NCI-H748 (cell line): ENCODE measurements around the gene AMFR.

Source experiments
- DNase-seq: peaks from one replicate; lab custom pipeline; 2025; ENCODE audit not compliant: unreplicated experiment; lab: John Stamatoyannopoulos, UW

The AMFR gene

DNA sequence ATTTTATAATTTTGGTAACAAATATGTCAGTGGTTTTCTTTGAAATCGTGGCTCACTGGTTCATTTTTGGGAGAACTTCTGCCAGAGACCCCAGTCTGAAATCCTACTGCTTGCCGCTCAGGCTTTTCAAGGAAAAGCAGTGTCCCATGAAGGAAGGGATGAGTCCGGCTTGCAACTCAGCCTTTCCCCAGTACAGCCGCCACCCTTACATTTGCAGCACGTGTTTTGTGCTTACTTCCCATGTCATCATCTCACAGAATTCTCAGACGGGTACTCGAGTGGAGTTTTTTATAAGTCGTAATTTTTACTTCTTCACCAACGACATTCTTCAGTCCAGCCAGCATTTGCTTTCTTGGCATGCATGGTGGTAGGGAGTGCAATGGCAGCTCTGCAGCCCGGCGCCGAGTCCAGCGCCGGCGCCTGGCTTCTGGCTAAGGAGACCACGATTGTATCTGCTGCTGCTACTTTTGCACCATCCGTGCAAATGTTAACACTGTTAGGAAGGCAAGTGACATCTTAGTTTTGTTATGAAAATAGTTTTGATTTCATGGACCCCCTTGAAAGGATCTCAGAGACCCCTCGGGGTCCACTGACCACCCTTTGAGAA is 111.0 kb downstream of the AMFR start:
- no peak for DNase-seq

DNA sequence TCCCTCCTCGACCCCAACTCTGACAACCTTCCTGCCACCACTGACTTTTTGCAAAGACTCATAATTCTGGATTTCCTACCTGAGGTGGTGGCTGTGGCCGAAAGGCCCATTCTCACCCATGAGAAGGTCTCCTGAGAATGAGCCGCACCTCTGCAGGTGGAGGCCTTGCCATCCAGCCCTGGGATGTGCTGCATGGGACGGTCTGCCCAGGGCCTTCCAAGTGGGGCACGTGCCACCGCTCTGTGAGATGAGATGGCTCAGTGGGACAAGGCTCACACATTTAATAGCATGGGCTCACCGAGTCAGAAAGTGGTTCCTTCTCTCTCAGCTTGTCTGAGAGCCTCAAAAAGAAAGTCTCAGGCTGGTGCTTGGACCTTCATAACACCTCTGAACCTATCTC is 112.8 kb downstream of the AMFR start:
- DNase-seq: no peak

DNA sequence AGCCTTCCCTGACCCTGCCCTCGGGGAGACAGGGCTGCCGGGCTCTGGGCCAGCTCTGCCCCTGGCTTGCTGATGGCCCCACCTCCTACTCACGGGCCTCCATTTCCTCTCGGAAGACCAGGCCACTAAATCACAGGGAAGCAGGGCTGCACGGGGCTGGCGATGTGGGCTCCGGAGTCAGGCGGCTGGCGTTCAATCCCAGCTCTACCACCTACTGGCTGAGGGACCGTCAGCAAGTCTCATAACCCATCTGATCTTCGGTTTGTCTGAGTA is 113.4 kb downstream of the AMFR start:
- no peak for DNase-seq
